WTC11 (cell line): ENCODE measurements around the gene KBTBD13. TPM values are rescaled to one million over a fixed set of nuclear protein-coding genes. Genes with fewer than 3 reads are reported as not detected.

Experiments
- ATAC-seq: fragments of 200-7000 bp; cut with Tn5 transposase; 2 replicates; pipeline ENCODE4 v1.10.0; 2021; ENCODE audit warnings: mild to moderate bottlenecking, moderate library complexity
- CTCF ChIA-PET: fragments of 300-600 bp; sonication (Branson Sonifier 250); formaldehyde crosslinking; loops from one replicate; lab custom pipeline; 2021; ENCODE audit warnings: antibody characterized with exemption; lab: Charles Lee
- POLR2A ChIA-PET: fragments of 350-600 bp; sonication (Branson Sonifier 250); formaldehyde crosslinking; loops from one replicate; lab custom pipeline; 2021; ENCODE audit warnings: antibody characterized with exemption; lab: Charles Lee
- DNase-seq: peaks from one replicate; pipeline ENCODE4 v3.0.0; 2021; ENCODE audit warnings: low spot score
- H3K27ac Mint-ChIP-seq: 2 replicates; pipeline ENCODE4 v1.8.0; 2021; ENCODE audit warnings: mixed read lengths
- H3K27me3 Mint-ChIP-seq: 2 replicates; pipeline ENCODE4 v1.8.0; 2021; ENCODE audit warnings: low read depth, mild to moderate bottlenecking, moderate library complexity, mixed read lengths
- H3K36me3 Mint-ChIP-seq: 2 replicates; pipeline ENCODE4 v1.8.0; 2021; ENCODE audit warnings: mixed read lengths
- H3K4me1 Mint-ChIP-seq: 2 replicates; pipeline ENCODE4 v1.8.0; 2022; ENCODE audit warnings: mixed read lengths
- H3K4me3 Mint-ChIP-seq: 2 replicates; pipeline ENCODE4 v1.8.0; 2021; ENCODE audit warnings: mild to moderate bottlenecking, moderate library complexity, mixed read lengths
- H3K9me3 Mint-ChIP-seq: 2 replicates; pipeline ENCODE4 v1.8.0; 2021; ENCODE audit warnings: mixed read lengths
- ARID4B ChIP-seq: sonication (generic); formaldehyde crosslinking; IDR thresholded peaks from 2 replicates; pipeline ENCODE4 v1.8.0; 2023; ENCODE audit warnings: missing genetic modification reagents, mild to moderate bottlenecking, borderline replicate concordance
- ATF1 ChIP-seq: sonication (generic); formaldehyde crosslinking; IDR thresholded peaks from 2 replicates; pipeline ENCODE4 v1.8.1; 2023; ENCODE audit warnings: mild to moderate bottlenecking, moderate library complexity, missing genetic modification reagents
- CBFB ChIP-seq: sonication (generic); formaldehyde crosslinking; IDR thresholded peaks from 2 replicates; pipeline ENCODE4 v1.8.1; 2022; ENCODE audit warnings: mild to moderate bottlenecking, low read depth, missing genetic modification reagents
- CTCF ChIP-seq: fragments of 200-600 bp; IDR thresholded peaks from 2 replicates; pipeline ENCODE4 v1.8.0; 2022; ENCODE audit warnings: antibody characterized with exemption
- E2F1 ChIP-seq: sonication (generic); formaldehyde crosslinking; IDR thresholded peaks from 2 replicates; pipeline ENCODE4 v1.8.0; 2022; ENCODE audit warnings: mild to moderate bottlenecking, missing genetic modification reagents
- E2F4 ChIP-seq: sonication (generic); formaldehyde crosslinking; IDR thresholded peaks from 2 replicates; pipeline ENCODE4 v1.8.1; 2022; ENCODE audit warnings: low read depth, mild to moderate bottlenecking, moderate library complexity, missing genetic modification reagents, borderline replicate concordance
- FOXP1 ChIP-seq: sonication (generic); formaldehyde crosslinking; IDR thresholded peaks from 2 replicates; pipeline ENCODE4 v1.8.0; 2022; ENCODE audit warnings: missing genetic modification reagents, mild to moderate bottlenecking, moderate library complexity, borderline replicate concordance
- GTF2I ChIP-seq: fragments of 250-450 bp; sonication (Bioruptor Pico); conservative IDR thresholded peaks from 2 replicates; pipeline ENCODE4 v1.4.0; 2021; ENCODE audit warnings: mild to moderate bottlenecking
- JUN ChIP-seq: sonication (generic); formaldehyde crosslinking; IDR thresholded peaks from 2 replicates; pipeline ENCODE4 v1.8.0; 2023; ENCODE audit warnings: mild to moderate bottlenecking, missing genetic modification reagents
- RELA ChIP-seq: sonication (generic); formaldehyde crosslinking; IDR thresholded peaks from 2 replicates; pipeline ENCODE4 v1.8.1; 2022; ENCODE audit warnings: missing genetic modification reagents, mild to moderate bottlenecking, borderline replicate concordance
- TCF7 ChIP-seq: sonication (generic); formaldehyde crosslinking; IDR thresholded peaks from 2 replicates; pipeline ENCODE4 v1.8.0; 2022; ENCODE audit warnings: mild to moderate bottlenecking, low read depth, missing genetic modification reagents, moderate library complexity
- TEAD4 ChIP-seq: sonication (generic); formaldehyde crosslinking; IDR thresholded peaks from 2 replicates; pipeline ENCODE4 v1.8.0; 2022; ENCODE audit warnings: mild to moderate bottlenecking, missing genetic modification reagents
- ZNF532 ChIP-seq: fragments of 250-450 bp; sonication (Bioruptor Pico); IDR thresholded peaks from 2 replicates; pipeline ENCODE4 v1.9.0; 2021; ENCODE audit warnings: mild to moderate bottlenecking, borderline replicate concordance
- ZSCAN18 ChIP-seq: fragments of 250-450 bp; sonication (Bioruptor Pico); IDR thresholded peaks from 2 replicates; pipeline ENCODE4 v2.1.2; 2022; ENCODE audit warnings: mild to moderate bottlenecking, moderate library complexity
- total RNA-seq: library from RNA; stranded (reverse); gene quantifications from 3 replicates; pipeline ENCODE4 v1.2.3, GENCODE V29; 2021

KBTBD13 gene
- total RNA-seq, 1 experiment from 2014 or later = not detected

- TF ChIP-seq E2F4 (CRISPR knock-in tag) = no peak
- TF ChIP-seq E2F1 = no peak
Measured at GRCh38 chr15:65059931-65060596, 16.5 kb upstream of the KBTBD13 start (continued).

- DNase-seq = no peak
- ChIA-PET POLR2A (no interaction called here), CTCF (interaction anchor here (0.5 to 20.3 kb wide), 7 partner anchors 9 to 48 kb away, joined by 3 to 292 read pairs (median 11); no protein-coding TSS in a partner anchor)
- TF ChIP-seq FOXP1 (CRISPR knock-in tag) = no peak
- Mint-ChIP-seq H3K27ac (no peak overlapping the region), H3K4me3 (no peak overlapping the region), H3K4me1 (peaks cover 8% of the 10 kb centered on the region), H3K27me3 (no peaks in the 10 kb centered on the region), H3K9me3 (peaks cover 8% of the 10 kb centered on the region), H3K36me3 (no peaks in the 10 kb centered on the region)
- no peak for ATAC-seq
Measured at GRCh38 chr15:65060641-65061397, 15.7 kb upstream of the KBTBD13 start.

- H3K36me3 Mint-ChIP-seq = no peaks in the 10 kb centered on the region
- no peak for TF ChIP-seq ATF1 (CRISPR knock-in tag)
- TF ChIP-seq ZSCAN18 (CRISPR knock-in tag) = no peak
- no peak for TF ChIP-seq CTCF
- no peak for TF ChIP-seq RELA (CRISPR knock-in tag)
- no peak for TF ChIP-seq CBFB (CRISPR knock-in tag)
- no peak for TF ChIP-seq ARID4B (CRISPR knock-in tag)
- TF ChIP-seq TCF7 (CRISPR knock-in tag) = no peak
- TF ChIP-seq ZNF532 (CRISPR knock-in tag) = no peak
- no peak for TF ChIP-seq JUN
- TF ChIP-seq GTF2I (CRISPR knock-in tag) = no peak
- TF ChIP-seq TEAD4 (CRISPR knock-in tag) = no peak
Measured at GRCh38 chr15:65062061-65062460, 14.5 kb upstream of the KBTBD13 start.

More at GRCh38 chr15:65062061-65062460, 14.5 kb upstream of the KBTBD13 start:
- peaks cover 8% of the 10 kb centered on the region for H3K9me3 Mint-ChIP-seq
- no peak overlapping the region for H3K27ac Mint-ChIP-seq
- H3K4me3 Mint-ChIP-seq = no peak overlapping the region
- no peak for ATAC-seq
- ChIA-PET CTCF (interaction anchor here (1.6 to 20.3 kb wide), 6 partner anchors 9 to 39 kb away, joined by 4 to 292 read pairs (median 18); no protein-coding TSS in a partner anchor), POLR2A (interaction anchor here (0.7 kb wide), 1 partner anchor 1782 kb away, joined by 5 read pairs; no protein-coding TSS in a partner anchor)
- no peak for DNase-seq
- peaks cover 5% of the 10 kb centered on the region for H3K27me3 Mint-ChIP-seq
- H3K4me1 Mint-ChIP-seq = peaks cover 16% of the 10 kb centered on the region
